SU-DHL-6 (cell line): ENCODE results near the gene CPN1.

ENCODE experiments used
- H2AFZ ChIP-seq: fragments of 200-600 bp; sonication (generic); 2 replicates; pipeline ENCODE4 v1.6.1; 2014; ENCODE audit warnings: low read depth, mild to moderate bottlenecking, moderate library complexity, mixed read lengths, antibody characterized with exemption, low read length; ENCODE audit not compliant: severe bottlenecking
- H3F3A ChIP-seq: fragments of 200-600 bp; shearing (Covaris generic); 2 replicates; pipeline ENCODE4 v1.6.0; 2016; ENCODE audit warnings: antibody characterized with exemption, mild to moderate bottlenecking; ENCODE audit not compliant: insufficient read depth
- H3K27ac ChIP-seq: fragments of 200-600 bp; sonication (generic); 2 replicates; pipeline ENCODE4 v1.5.1; 2016; ENCODE audit warnings: low read depth, mild to moderate bottlenecking, low read length, moderate library complexity, mixed read lengths
- H3K27me3 ChIP-seq: fragments of 200-600 bp; sonication (generic), shearing (Covaris generic); 2 replicates; pipeline ENCODE4 v1.6.0; 2014; ENCODE audit warnings: mild to moderate bottlenecking, low read length
- H3K36me3 ChIP-seq: fragments of 200-600 bp; sonication (generic); 2 replicates; pipeline ENCODE4 v1.6.1; 2014; ENCODE audit warnings: mild to moderate bottlenecking, low read length, mixed read lengths
- H3K4me2 ChIP-seq: fragments of 300-600, 200-600 bp; shearing (Covaris generic), sonication (generic); 2 replicates; pipeline ENCODE4 v1.6.0; 2014; ENCODE audit warnings: low read length, low read depth, mild to moderate bottlenecking; ENCODE audit not compliant: poor library complexity, severe bottlenecking
- H3K4me3 ChIP-seq: fragments of 200-600 bp; sonication (generic); 2 replicates; pipeline ENCODE4 v1.5.1; 2014; ENCODE audit warnings: antibody characterized with exemption, low read length, mild to moderate bottlenecking, mixed read lengths; ENCODE audit not compliant: insufficient read depth, poor library complexity, severe bottlenecking
- H3K79me2 ChIP-seq: fragments of 200-600 bp; sonication (generic); 2 replicates; pipeline ENCODE4 v1.6.1; 2014; ENCODE audit warnings: mild to moderate bottlenecking, low read length, moderate library complexity; ENCODE audit not compliant: insufficient read depth
- H3K9ac ChIP-seq: fragments of 200-600 bp; sonication (generic); 2 replicates; pipeline ENCODE4 v1.7.0; 2014; ENCODE audit warnings: mild to moderate bottlenecking, low read length
- H3K9me2 ChIP-seq: fragments of 200-600 bp; sonication (generic); replicated peaks from 2 replicates; pipeline ENCODE4 v1.6.1; 2014; ENCODE audit warnings: low read length; ENCODE audit not compliant: insufficient read depth
- H3K9me3 ChIP-seq: fragments of 200-600 bp; sonication (generic); 2 replicates; pipeline ENCODE4 v1.6.1; 2014; ENCODE audit warnings: low read length, mixed read lengths; ENCODE audit not compliant: insufficient read depth
- H4K20me1 ChIP-seq: fragments of 200-600 bp; sonication (generic); 2 replicates; pipeline ENCODE4 v1.6.1; 2014; ENCODE audit warnings: low read depth, mild to moderate bottlenecking, antibody characterized with exemption, low read length, moderate library complexity, mixed read lengths
- CTCF ChIP-seq: fragments of 200-600 bp; sonication (generic); IDR thresholded peaks from one replicate; pipeline ENCODE4 v1.5.1; 2017; ENCODE audit warnings: antibody characterized with exemption, mild to moderate bottlenecking, low read length, moderate library complexity; ENCODE audit not compliant: insufficient read depth, poor library complexity, severe bottlenecking
- EZH2phosphoT487 ChIP-seq: fragments of 200-600 bp; sonication (generic), shearing (Covaris generic); conservative IDR thresholded peaks from 2 replicates; pipeline ENCODE4 v1.6.1; 2018; ENCODE audit warnings: mild to moderate bottlenecking, antibody characterized with exemption, low read length, moderate library complexity, mixed read lengths

The CPN1 gene

GRCh38 chr10:100036850-100037249, 44.8 kb downstream of the CPN1 start:
- H3K4me3 ChIP-seq = no peak overlapping the region
- no peaks in the 10 kb centered on the region for H4K20me1 ChIP-seq
- H3K4me2 ChIP-seq = no peak overlapping the region
- H3K27me3 ChIP-seq = no peaks in the 10 kb centered on the region
- no peaks in the 10 kb centered on the region for H3K9me3 ChIP-seq
- no peaks in the 10 kb centered on the region for H3K9me2 ChIP-seq
- H3K9ac ChIP-seq = no peak overlapping the region
- H3K36me3 ChIP-seq = no peaks in the 10 kb centered on the region
- no peaks in the 10 kb centered on the region for H3F3A ChIP-seq
- no peak overlapping the region for H2AFZ ChIP-seq
- H3K79me2 ChIP-seq = no peaks in the 10 kb centered on the region
- TF ChIP-seq EZH2phosphoT487 (no peak), CTCF (no peak)
- H3K27ac ChIP-seq = no peak overlapping the region

- H3K27ac ChIP-seq = no peak overlapping the region
- no peak overlapping the region for H3K4me3 ChIP-seq
- no peak overlapping the region for H2AFZ ChIP-seq
- H3F3A ChIP-seq = no peaks in the 10 kb centered on the region
- no peaks in the 10 kb centered on the region for H3K79me2 ChIP-seq
- H3K9me3 ChIP-seq = no peaks in the 10 kb centered on the region
- no peak overlapping the region for H3K9ac ChIP-seq
- no peak for TF ChIP-seq EZH2phosphoT487
- H3K4me2 ChIP-seq = no peak overlapping the region
- H3K9me2 ChIP-seq = no peaks in the 10 kb centered on the region
- no peaks in the 10 kb centered on the region for H3K36me3 ChIP-seq
- no peaks in the 10 kb centered on the region for H4K20me1 ChIP-seq
- no peaks in the 10 kb centered on the region for H3K27me3 ChIP-seq
These were observed 47.8 kb downstream of the CPN1 start for GRCh38 chr10:100033766-100034418.

- Histone ChIP-seq H3K36me3 (no peaks in the 10 kb centered on the region), H3K79me2 (no peaks in the 10 kb centered on the region), H3K4me2 (no peak overlapping the region), H2AFZ (no peak overlapping the region), H3F3A (no peaks in the 10 kb centered on the region), H3K27me3 (no peaks in the 10 kb centered on the region), H3K27ac (no peak overlapping the region), H3K9me2 (no peaks in the 10 kb centered on the region), H3K4me3 (no peak overlapping the region), H3K9me3 (peaks cover 12% of the 10 kb centered on the region; the same call in 1 of the 2 replicates), H4K20me1 (no peaks in the 10 kb centered on the region), H3K9ac (no peak overlapping the region)
- no peak for TF ChIP-seq CTCF
- TF ChIP-seq EZH2phosphoT487 = no peak
These were observed 54.3 kb downstream of the CPN1 start for GRCh38 chr10:100027416-100027815.

DNA sequence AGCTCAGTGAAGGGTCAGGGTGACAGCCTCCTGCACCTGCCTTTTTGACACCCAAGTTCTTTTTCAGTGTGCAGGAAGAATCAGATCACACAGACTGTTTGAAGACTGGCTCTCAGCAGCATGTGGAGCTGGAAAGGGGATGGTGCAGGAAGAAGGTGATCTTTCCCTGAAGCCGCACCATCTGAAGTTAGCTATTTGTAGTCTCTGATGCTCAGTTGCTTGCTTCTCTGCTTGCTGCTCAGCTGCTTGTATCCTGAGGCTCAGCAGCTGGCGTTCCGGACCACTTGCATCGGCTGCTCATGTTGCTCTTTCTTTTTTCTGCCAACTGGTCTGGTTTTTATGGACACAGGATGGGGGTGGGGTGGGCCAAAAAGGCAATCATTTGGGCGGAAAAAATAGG, 56.1 kb downstream of the CPN1 start:
- Histone ChIP-seq H3K9me2 (no peaks in the 10 kb centered on the region), H3F3A (no peaks in the 10 kb centered on the region), H3K4me2 (no peak overlapping the region), H3K9me3 (peaks cover 12% of the 10 kb centered on the region; the same call in 1 of the 2 replicates), H3K4me3 (no peak overlapping the region), H3K36me3 (no peaks in the 10 kb centered on the region), H4K20me1 (no peaks in the 10 kb centered on the region), H3K79me2 (no peaks in the 10 kb centered on the region), H3K27me3 (no peaks in the 10 kb centered on the region), H2AFZ (no peak overlapping the region), H3K27ac (no peak overlapping the region), H3K9ac (no peak overlapping the region)
- TF ChIP-seq EZH2phosphoT487 (no peak), CTCF (no peak)
